NB4 (cell line): ENCODE data around the gene PHACTR1.

Experiments
- POLR2A ChIP-seq: IDR thresholded peaks from 2 replicates; pipeline ENCODE4 v1.6.1; 2011; ENCODE audit warnings: mild to moderate bottlenecking; ENCODE audit not compliant: insufficient read length; ENCODE audit errors: extremely low read depth
- TF ChIP-seq, protein P1 (sequence below): IDR thresholded peaks from one replicate; pipeline ENCODE4 v1.5.1; 2012; ENCODE audit warnings: low read depth, low read length

DNA sequence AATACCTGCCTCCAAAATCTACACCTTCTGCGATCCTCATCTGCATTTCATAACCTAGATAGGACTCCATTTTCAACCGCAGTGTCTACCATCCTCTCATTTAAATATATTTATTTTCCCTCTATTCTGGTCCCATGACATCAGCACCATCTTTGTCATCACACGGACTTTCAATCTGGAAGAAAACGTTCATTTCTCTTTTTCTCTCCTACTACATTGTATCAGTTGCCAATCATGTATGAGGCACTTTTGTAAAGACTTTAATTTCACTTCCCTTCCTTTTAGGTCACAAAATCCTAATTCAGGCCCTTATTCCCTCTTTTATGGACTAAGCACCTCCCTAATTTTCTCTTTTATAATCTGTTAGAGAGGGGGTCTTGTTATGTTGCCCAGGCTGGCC lies 89.6 kb downstream of the PHACTR1 start:
- TF ChIP-seq, protein P1, sequence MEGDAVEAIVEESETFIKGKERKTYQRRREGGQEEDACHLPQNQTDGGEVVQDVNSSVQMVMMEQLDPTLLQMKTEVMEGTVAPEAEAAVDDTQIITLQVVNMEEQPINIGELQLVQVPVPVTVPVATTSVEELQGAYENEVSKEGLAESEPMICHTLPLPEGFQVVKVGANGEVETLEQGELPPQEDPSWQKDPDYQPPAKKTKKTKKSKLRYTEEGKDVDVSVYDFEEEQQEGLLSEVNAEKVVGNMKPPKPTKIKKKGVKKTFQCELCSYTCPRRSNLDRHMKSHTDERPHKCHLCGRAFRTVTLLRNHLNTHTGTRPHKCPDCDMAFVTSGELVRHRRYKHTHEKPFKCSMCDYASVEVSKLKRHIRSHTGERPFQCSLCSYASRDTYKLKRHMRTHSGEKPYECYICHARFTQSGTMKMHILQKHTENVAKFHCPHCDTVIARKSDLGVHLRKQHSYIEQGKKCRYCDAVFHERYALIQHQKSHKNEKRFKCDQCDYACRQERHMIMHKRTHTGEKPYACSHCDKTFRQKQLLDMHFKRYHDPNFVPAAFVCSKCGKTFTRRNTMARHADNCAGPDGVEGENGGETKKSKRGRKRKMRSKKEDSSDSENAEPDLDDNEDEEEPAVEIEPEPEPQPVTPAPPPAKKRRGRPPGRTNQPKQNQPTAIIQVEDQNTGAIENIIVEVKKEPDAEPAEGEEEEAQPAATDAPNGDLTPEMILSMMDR, result no peak
- no peak for TF ChIP-seq POLR2A
